Suppressor macrophage treated with lipopolysaccharide for 1 hour (primary cell): ENCODE data around the gene LIN28B.

Experiments
- DNase-seq, 3 donors: peaks; one replicate each; pipeline ENCODE4 v3.0.0-alpha.2; 2020 to 2022

LIN28B gene

GRCh38 chr6:105112577-105112976 is 155.7 kb downstream of the LIN28B start:
- no peak for DNase-seq

- DNase-seq, result no peak
Observed at GRCh38 chr6:105113422-105113821, 156.5 kb downstream of the LIN28B start.

DNA sequence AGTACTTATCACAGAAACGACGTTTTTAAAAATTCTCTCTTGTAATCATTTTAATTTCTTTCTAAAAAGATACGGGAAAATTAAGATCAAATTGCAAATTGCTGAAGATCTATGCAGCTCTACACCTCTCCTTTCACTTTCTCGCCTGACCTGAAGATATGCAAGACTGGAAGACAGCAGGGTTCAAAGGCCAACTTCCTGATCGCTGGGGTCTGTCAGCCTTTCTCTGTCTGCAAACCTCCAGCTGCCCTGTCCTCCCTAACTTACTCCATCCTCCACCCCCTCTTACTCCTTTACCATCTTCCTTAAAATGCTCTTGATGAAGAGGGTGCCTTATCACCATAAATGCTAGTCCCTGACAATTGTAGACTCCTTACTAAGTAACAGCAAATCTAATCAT is 159.2 kb downstream of the LIN28B start:
- no peak for DNase-seq

DNA sequence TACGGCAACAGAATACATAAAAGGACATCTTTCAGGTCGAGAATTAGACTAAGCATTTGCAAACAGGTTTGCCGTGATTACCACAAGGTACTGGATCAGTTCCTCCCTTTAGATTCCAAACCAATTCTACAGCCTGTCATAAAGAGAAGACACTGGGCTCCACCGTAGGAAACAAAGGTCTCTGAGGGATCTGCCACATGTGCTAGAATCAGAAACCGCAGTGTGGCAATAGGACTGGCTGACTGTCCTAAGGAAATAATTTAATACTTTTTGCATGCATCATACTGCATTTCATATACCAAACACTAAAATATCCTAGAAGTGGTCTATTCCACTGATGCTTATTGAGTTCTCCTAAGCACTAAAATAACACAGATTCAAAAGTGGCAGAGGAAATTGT is 163.7 kb downstream of the LIN28B start:
- DNase-seq, result no peak

- no peak for DNase-seq
Observed at GRCh38 chr6:105121981-105122380, 165.1 kb downstream of the LIN28B start.

GRCh38 chr6:105122717-105123116 is 165.8 kb downstream of the LIN28B start:
- DNase-seq, result no peak
